WERI-Rb-1 (cell line): ENCODE measurements around the gene SLC39A6.
"Not testable (repeated sequence)": the region's sequence is repeated elsewhere in the genome, so short reads cannot be mapped to it uniquely, and the experiment has no call there.

Experiments
- DNase-seq: peaks from one replicate; pipeline ENCODE4 v3.0.0-alpha.2; 2020
- H3K27ac ChIP-seq: fragments of 250-450 bp; sonication (Bioruptor Pico); 2 replicates; pipeline ENCODE4 v1.5.1; 2020; ENCODE audit warnings: mild to moderate bottlenecking, moderate library complexity
- H3K27me3 ChIP-seq: fragments of 250-450 bp; sonication (Bioruptor Pico); 2 replicates; pipeline ENCODE4 v1.5.1; 2021; ENCODE audit warnings: mild to moderate bottlenecking, low read depth, moderate library complexity; ENCODE audit not compliant: insufficient read depth, severe bottlenecking
- H3K36me3 ChIP-seq: fragments of 250-450 bp; sonication (Bioruptor Pico); 2 replicates; pipeline ENCODE4 v1.5.1; 2020; ENCODE audit warnings: mild to moderate bottlenecking, moderate library complexity
- H3K4me3 ChIP-seq: 2 replicates; pipeline ENCODE4 v1.5.1; 2011; ENCODE audit warnings: low read depth, mild to moderate bottlenecking, control low read depth, low read length
- H3K9me3 ChIP-seq: fragments of 250-450 bp; sonication (Bioruptor Pico); 2 replicates; pipeline ENCODE4 v1.5.1; 2021; ENCODE audit warnings: mild to moderate bottlenecking, moderate library complexity; ENCODE audit not compliant: severe bottlenecking
- CTCF ChIP-seq: IDR thresholded peaks from 2 replicates; pipeline ENCODE4 v1.5.1; 2011; ENCODE audit warnings: low read depth, mild to moderate bottlenecking, control low read depth, inconsistent platforms, low read length

Gene SLC39A6

GRCh38 chr18:36128530-36128870 is 640 bp downstream of the SLC39A6 start:
- no peak for DNase-seq
- no peak for TF ChIP-seq CTCF
- H3K27me3 ChIP-seq = no peaks in the 10 kb centered on the region
- H3K9me3 ChIP-seq = no peaks in the 10 kb centered on the region
- peaks cover 33% of the 10 kb centered on the region for H3K36me3 ChIP-seq
- peak overlapping the region; percentile 98 for H3K27ac ChIP-seq
- peak overlapping the region; percentile 92 for H3K4me3 ChIP-seq

- no peaks in the 10 kb centered on the region for H3K9me3 ChIP-seq
- no peak for DNase-seq
- no peaks in the 10 kb centered on the region for H3K27me3 ChIP-seq
- peaks cover 36% of the 10 kb centered on the region for H3K36me3 ChIP-seq
- H3K4me3 ChIP-seq = peak overlapping the region; percentile 92
- TF ChIP-seq CTCF = no peak
- no peak overlapping the region for H3K27ac ChIP-seq
Measured at GRCh38 chr18:36127836-36128529, 1.2 kb downstream of the SLC39A6 start.

GRCh38 chr18:36126668-36127067 is 2.5 kb downstream of the SLC39A6 start:
- peaks cover 49% of the 10 kb centered on the region for H3K36me3 ChIP-seq
- TF ChIP-seq CTCF = no peak
- no peaks in the 10 kb centered on the region for H3K27me3 ChIP-seq
- H3K4me3 ChIP-seq = no peak overlapping the region
- H3K9me3 ChIP-seq = no peaks in the 10 kb centered on the region
- no peak for DNase-seq
- H3K27ac ChIP-seq = no peak overlapping the region

- DNase-seq = no peak
- H3K36me3 ChIP-seq = peaks cover 67% of the 10 kb centered on the region
- TF ChIP-seq CTCF = no peak
- no peaks in the 10 kb centered on the region for H3K9me3 ChIP-seq
- H3K4me3 ChIP-seq = no peak overlapping the region
- H3K27me3 ChIP-seq = no peaks in the 10 kb centered on the region
- no peak overlapping the region for H3K27ac ChIP-seq
Measured at GRCh38 chr18:36124841-36125240, 4.3 kb downstream of the SLC39A6 start.

GRCh38 chr18:36120297-36120696 is 8.8 kb downstream of the SLC39A6 start:
- Histone ChIP-seq H3K27ac (no peak overlapping the region), H3K9me3 (no peaks in the 10 kb centered on the region), H3K4me3 (no peak overlapping the region), H3K36me3 (peaks cover 70% of the 10 kb centered on the region), H3K27me3 (no peaks in the 10 kb centered on the region)
- TF ChIP-seq CTCF = no peak
- DNase-seq = no peak

GRCh38 chr18:36116771-36117170 is 12.4 kb downstream of the SLC39A6 start:
- H3K4me3 ChIP-seq, DNase-seq, H3K27ac ChIP-seq, H3K9me3 ChIP-seq, H3K27me3 ChIP-seq: not testable (repeated sequence)
- peaks cover 70% of the 10 kb centered on the region for H3K36me3 ChIP-seq
